UCSD-AML1 (cell line): ENCODE results near the gene SLC7A8.
A peak's percentile ranks its signal among the peaks of the same experiment; 100 is the strongest.

Experiments
- DNase-seq: peaks from one replicate; lab custom pipeline; 2025; ENCODE audit not compliant: unreplicated experiment; lab: John Stamatoyannopoulos, UW

SLC7A8 gene

DNA sequence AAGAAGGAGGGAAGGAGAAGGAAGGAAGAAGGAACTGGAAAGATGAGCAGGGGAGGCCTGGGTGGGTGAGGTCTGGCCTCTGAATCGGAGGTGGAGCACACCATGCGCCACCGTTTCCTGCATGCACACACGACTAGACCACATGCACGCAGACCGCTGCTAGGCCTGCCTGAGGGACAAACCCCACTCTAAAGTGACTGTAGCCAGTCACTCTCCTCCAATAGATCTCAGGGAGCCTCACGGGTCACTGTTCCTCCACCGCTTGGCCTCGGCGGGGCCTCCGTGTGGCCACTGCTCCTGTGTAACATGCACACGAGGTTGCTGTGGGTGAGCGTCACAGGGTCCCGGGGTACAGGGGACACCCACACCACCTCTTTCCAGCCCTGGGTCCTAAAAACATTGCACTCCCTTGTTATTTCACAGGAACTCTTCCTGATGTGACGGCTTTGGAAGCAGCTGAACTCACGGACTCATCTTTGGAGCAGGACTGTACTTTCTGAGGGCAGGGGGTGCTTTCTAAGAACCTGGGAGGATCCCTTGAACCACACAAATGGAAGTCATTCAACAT lies 46.8 kb downstream of the SLC7A8 start:
- DNase-seq, result no peak

DNA sequence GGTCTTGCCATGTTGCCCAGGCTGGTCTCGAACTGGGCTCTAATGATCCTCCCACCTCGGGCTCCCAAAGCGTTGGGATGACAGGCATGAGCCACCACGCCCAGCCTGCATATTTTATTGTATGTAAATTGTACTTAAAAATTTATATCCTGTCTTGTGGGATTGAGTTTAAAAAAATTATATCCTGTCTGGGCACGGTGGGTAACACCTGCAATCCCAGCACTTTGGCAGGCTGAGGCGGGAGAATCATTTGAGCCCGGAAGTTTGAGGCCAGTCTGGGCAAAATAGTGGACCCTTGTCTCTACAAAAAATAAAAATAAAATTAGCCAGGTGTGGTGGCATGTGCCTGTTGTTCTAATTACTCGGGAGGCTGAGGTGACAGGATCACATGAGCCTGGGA lies 50.5 kb downstream of the SLC7A8 start:
- DNase-seq, result no peak

DNA sequence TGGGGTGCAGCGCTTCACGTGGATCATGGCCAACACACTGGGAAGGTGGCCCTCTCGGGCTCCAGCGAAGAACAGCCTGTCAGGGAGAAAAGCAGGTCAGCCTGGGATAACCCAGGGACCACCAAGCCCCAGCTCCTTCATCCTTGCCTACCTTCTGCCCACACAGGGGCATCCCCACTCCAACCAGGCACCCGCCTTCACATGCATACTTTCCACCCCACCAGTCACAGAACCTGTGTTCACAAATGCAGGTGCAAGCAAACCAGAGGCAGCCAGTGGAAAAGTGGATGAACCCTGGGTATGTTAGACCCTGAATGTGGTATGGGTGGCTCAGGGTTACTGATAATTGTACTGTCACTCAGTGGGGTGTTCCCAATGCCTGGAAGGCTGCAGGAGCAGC lies 52.0 kb downstream of the SLC7A8 start:
- DNase-seq, result no peak

DNA sequence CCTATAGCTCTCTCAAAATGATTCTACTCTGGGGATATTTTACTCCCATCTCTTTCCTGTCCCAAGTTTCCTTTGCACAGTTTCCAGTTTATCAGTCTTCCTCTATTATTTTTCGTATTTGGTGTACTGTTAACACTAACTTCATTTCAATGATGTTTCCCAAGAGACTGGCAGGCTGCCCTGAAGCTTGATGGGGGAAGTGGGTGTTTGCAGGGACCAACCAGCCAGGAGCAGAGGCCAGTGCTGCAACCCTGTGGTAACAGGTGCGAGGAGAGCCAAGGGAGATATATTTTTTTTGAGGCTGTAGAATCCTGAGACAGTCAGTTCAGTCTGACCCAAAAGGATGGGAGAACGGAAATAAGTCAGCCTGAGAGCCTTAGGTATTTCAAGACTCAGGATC lies 52.6 kb downstream of the SLC7A8 start:
- DNase-seq, result no peak

DNA sequence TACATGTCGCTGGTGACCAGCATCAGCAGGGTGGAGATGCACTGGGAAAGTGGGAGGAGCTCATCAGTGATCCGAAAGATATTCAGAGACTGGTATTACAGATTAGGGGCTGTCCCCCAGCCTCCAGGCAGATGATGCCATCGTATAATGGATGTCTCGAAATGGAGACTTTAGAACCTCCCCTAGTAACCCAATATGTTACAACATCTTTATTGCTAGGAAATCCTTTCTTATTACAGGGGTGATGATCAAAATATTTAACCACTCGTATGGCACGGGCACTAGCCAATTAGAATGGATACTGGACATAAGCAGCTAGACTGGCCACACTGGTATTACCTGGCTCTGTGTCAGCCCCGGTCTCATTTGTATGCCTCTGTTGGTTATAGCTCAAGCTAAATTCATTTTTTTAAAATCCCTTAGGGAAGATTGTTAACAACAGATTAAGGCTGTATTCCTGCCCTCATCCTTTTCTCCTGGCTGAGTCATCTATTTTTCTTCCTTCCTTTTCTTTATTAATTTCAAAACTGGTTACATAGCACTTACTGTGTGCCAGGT lies 53.6 kb downstream of the SLC7A8 start:
- DNase-seq, result no peak

DNA sequence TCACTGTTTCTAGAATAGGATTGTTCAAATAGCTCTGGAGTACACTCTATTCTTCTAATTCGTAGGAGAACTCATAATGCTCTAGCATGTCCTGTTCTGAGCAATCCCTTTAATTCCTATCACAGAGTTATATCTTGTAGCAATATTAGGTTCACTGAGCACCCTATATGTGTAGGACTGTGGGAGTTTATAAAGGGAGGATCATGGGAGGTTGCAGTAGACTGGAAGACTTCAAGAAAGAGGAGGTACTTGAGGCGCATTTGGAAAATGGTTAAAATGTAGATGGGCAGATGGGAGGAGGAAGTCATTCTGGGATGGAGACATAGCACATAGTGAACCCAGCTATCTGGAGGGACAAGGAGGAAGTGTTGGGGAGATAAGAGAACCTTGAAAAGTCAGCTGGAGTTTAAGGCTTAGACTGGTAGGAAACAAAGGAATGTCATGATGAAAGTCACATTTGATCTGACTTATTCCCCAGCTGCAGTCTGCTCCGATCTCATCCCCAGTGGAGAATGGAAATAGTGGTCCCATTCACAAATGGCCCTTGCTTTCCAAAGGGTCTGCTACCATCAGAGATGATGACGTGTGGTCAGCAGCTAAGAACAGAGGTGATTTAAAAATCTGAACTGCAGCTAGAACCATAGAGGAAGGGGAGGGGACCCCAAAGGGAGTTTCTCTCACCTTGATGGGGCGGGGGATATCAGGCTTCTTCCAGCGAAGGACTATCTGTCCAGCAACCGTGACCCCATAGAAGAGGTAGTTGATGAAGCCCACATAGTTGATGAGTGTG lies 54.3 kb downstream of the SLC7A8 start:
- DNase-seq, result no peak

DNA sequence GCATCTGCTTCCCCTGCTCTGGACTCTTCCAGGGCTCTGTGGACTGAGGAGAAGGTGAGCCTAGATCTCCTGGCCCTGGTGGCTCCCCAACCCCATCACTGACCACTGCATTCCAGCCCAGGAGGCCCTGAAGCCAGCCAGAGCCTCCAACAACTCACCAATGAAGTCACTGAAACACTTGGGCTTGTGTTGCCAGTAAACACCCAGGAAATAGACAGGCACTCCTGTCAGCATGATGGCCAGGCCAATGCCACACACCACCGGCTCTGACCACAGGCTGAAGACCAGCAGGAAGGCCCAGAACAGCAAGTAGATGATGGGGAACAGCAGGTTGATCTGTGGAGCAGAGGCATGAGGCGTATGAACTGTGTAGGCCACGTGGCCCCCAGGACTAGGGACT lies 55.6 kb downstream of the SLC7A8 start:
- DNase-seq, result no peak

DNA sequence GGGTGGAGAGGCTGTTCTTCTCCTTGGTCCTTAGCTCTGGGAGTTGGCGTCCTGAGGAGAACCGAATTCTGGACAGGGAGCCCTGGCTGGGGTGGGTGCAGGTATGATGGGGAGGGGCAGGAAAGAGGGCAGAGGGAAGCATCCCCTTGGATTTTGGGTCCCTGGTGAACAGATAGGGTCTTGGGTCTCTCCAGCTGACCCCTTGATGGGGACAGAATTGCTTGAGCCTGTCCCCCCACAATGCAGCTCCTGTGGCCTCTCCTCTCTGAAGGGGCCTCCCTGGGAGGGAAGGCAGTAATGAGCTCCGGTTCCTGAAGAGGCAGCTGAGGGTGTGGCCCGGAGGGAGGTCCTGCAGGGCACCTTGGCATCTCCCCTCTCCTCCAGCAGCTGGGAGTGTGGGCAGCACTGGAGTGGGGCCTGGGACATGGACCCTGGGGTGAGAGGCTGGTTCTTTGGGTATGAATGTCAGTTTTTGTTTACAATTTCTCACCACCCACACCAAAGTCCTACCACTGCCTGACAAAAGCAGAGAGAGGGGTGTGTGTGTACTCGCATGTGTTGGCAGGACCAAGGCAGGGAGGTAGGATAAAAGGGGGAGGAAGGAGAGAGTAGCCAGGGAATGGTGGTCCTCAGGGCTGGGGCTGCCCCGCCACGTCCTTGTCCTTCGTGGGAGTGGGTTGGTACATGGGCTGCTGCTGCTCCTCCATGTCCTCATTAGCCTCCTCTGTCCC lies 56.7 kb downstream of the SLC7A8 start:
- no peak for DNase-seq

DNA sequence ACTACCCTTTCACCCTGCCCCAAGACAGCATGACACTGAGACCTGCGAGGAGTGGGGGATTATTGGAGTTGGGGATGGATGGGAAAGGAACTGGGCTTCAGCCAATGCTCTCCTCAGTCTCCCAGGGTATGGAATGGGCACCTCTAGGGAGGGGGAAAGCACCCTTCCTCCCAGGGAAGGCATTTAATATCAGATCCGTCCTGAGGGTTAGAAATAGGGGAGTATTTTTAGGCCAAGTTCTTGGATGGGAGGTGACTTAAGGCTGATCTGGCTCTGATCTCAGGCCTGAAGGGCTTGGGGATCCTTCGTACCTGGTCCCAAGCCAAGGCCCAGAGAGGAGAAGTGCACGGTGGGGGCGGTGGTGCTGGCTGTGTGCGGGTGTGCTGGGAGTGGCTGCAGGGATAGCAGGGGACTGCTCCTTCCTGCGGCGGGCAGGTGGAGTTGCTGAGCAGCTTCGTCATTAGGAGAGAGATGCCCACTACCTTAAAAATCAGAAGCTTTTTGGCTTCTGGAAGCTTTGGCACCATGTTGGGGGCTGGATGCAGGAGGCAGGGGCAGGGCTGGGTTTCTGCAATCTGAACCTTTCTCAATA lies 57.4 kb downstream of the SLC7A8 start:
- DNase-seq, result no peak

DNA sequence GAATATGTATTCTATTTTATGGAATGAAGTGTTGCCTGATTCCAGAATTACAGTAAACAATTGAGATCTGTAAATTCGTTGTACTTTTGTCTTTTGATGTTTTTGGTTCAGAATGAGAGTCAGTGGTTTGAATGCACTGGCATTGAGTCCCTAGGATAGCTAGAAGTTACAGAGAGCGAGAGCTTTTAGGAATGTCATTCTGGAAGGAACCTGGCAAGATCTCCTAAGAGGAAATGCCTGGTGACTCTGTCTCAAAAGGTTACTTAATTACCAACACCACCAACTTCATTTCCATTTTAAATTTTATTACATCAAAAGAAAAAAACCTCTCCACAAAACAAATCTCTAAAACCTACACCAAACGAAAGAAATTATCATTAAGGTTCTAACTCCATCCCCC lies 58.4 kb downstream of the SLC7A8 start:
- no peak for DNase-seq

DNA sequence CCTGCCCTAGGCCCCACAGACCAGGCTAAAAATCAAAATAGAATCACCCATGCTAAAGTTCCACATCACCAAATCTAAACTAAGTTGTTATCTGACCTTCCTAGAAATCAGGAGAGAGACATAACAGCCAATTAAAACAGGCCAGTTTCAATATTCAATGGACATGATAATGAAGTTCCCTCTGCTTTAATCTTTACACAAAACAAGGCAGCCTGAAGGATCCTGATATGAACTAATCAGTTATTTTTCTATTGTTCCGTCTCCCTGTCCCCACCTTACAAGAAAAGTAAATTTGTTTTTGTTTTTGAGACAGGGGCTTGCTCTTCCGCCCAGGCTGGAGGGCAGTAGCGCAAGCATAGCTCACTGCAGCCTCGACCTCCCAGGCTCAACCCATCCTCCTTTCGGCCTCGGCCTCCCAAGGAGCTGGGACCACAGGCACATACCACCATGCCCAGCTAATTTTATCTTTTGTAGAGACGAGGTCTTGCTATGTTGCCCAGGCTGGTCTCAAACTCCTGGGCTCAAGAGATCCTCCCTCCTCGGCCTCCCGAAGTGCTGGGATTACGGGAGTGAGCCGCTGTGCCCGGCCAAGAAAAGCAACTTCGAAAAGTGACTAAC lies 59.0 kb downstream of the SLC7A8 start:
- no peak for DNase-seq

DNA sequence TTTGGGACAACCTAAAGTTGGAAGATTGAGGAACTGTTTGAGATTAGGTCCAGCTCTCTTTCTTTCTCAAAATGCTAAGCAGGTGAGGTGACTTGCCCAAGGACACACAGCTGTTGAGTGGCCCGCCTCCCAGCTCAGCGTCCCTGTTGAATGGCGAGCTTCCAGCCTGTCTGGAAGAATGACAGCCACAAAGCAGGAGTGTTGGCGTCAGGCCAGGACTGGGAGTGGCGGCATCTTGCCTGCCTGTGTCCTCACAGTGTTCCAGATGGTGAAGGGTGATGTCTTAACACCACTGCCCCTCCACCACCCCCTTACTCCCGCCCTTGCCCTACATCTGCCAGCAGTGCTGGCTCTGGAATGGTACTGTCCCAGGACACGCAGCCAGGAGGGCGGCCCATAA lies 60.0 kb downstream of the SLC7A8 start:
- no peak for DNase-seq

DNA sequence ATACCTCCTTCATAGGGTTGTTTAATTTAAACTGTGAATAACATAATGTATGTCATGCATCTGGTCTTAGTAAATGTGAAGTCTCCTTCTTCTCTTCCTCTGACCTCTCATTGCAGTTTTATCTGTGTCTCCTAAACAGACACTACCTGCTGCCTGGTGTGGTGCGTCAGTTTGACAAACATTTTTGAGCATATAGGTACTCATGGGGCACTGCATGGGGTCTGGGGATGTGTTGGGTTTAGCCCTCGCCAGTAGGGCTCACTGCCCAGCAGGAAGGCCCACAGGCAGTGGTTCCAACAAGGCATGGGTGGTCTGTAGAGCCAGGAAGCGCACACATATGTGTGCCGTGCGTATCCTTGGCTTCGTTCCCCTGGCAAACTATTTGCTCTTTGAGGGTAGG lies 61.4 kb downstream of the SLC7A8 start:
- no peak for DNase-seq

DNA sequence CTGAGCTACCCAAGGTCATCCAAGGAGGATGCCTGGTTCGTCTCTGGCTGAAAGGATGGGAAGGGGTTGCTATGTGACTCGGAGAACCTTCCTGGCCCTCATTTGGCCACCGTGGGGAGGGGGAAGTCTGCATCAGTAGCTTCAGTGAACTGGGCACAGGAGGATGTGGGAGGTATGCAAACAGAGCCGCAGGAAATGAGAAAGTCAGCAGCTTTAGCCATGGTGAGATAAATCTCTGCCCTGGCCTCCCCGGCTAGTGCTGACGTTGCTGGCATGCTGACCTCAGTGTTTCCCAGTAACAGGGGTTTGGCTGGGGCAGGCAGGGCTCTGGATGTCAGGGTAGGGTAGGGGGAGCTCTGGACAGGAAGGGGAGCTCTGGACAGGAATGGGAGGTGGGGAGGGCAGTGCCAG lies 62.1 kb downstream of the SLC7A8 start:
- DNase-seq, result peak; percentile 49

DNA sequence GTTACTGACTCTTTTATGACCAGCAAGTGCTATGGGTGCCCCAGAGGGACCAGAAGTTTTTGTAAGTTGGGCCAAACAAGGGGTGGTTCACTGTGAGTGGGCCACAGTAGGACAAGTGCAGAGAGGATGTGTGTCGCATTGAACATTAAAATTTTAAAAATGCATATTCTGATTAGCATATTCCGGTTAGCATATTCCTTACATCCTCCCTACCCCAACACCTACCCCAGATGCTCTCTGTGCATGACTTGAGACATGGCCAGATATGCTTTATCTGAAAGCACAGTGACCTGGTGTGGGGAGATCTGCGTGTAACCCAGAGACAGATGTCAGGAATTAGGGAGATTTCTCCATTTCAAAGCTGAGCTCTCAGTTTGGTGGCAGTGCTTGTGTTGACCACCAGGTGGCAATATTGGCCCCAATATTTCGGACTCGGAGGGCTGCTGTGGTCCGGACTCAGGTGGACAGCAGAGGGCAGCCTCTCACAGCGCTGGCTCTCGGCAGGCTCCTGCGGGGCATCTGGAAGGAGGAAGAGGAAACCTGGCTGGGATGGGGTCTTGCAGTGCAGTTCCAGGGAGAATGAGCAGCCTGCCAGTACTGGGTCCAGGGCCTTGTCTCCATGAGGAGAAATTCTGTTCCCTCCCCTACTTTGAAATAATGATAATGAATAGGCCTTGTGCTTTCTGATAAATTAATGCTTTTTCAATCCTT lies 62.8 kb downstream of the SLC7A8 start:
- peak; percentile 84 for DNase-seq

DNA sequence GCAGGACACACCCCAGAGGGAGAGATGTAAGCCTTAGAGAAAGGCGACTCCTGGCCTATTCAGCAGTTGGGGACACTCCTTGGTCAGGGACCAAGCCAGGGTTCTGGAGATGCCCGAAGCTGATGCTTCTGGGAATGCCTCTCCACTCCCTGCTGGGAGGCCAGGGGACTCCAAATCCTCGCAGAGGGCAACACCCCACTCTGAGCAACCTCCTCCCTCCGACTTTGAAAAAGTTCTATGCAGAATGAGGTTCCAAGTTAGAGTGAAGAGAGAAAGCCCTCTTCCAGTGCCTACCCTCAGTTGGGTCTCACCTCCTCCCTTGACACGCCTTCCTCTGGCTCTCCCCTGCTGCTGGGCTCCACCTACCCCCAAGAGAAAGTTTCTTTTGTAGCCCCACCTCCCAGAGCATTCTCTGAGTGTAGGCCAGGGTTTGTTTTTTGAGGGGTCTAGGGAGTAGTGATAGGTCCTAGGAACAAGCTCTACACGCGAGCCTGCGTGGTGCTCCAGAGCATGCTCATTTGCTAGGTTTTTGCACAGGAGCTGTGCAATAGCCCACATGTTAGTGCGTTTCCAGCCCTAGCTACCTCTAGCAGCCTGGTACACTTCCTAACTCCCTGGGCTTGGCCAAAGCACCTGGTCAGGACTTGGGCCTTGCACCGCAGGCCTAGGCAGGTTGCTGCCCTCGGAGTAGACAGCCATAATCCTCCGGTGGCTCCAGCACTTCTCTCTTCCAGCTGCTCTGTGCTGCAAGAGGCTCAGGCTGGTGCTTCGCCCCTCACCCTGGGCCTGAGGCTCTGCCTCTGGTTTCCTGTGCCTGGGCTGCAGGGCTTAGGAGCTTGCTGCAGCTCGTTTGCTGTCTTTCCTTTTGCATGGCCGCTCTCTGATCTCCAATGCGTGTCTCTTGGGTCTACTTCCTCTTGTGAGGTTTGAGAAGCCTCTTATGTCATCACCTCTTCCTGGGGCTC lies 63.8 kb downstream of the SLC7A8 start:
- DNase-seq, result peak; percentile 74

DNA sequence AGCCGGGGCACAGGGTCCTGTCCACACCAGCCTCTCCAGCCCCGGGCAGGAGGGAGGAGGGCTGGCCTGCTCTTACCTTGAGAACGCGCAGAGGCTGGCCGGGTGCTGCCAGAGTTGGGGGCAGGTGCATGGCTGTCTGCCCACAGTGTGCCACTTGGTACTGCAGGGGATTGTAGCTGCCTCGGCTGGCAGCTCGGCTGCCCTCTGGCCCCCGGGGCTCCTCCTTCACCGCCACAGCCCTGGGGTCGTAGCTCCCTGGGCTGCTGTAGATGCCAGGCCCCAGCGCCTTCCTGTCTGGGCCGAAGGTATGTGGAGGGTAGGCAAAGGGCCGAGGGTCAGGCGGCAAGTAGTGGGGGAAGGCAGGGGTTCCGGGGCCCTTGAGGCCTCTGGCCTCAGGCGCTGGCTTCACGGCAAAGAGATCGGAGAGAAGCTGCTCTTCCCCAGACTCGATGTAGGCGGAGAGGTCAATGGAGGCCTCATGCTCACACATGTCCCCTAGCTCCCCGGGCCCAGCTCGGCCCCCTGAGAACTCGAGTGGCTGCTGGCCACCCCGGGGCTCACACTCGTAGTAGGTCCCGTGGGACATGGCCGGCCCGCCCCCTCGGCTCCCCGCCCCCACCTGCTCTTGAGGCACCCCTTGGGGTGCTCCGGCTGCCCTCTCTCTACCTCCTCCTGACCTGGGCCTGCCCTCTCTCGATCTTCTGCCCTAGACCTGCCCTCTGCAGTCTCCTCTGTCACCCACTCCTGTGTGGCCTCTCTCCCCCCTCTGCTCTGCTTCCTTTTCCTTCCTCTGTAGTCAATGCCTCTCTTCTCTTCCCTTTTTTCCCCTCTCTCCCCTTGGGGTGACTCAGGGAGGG lies 64.7 kb downstream of the SLC7A8 start, which contains the start of gene CEBPE:
TSS of gene CEBPE (minus strand) at position 750 of the 857 bp plus-strand sequence. CDS start at position 586, 164 bp downstream.
- no peak for DNase-seq

DNA sequence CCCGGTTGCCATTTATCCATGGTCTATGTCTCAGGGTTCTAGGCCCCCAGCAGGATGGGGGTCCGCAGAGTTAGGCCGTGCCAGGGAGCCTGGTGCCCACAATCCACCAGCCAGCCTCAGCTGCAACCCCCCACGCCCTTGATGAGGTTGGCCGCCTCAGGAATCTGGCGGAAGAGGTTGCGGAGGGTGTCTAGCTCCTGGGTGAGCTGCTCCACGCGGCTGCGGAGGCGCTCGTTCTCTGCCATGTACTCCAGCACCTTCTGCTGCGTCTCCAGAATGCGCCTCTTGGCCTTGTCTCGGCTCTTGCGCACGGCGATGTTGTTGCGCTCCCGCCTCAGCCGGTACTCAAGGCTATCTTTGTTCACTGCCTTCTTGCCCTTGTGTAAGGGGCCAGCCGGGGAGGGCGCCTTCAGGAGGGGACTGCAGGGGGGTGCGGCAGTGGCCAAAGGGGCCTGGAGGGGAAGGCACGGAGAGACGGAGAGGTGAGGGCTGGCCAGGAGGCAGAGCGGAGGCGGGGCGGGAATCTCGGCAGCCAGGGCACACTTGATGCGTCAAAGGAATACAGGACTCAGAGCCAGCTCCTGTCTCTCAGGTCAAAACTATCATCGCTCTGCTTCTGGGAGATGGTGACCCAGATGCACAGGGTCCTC lies 66.0 kb downstream of the SLC7A8 start:
- DNase-seq, result no peak
